HG03135 (cell line): ENCODE results near the gene CRYBA4.
A peak's percentile ranks its signal among the peaks of the same experiment; 100 is the strongest.

Source experiments
- ATAC-seq: cut with Tn5 transposase; IDR thresholded peaks from one replicate; pipeline ENCODE4 v1.9.1; 2021; ENCODE audit warnings: mild to moderate bottlenecking, moderate library complexity; ENCODE audit not compliant: unreplicated experiment

The CRYBA4 gene

DNA sequence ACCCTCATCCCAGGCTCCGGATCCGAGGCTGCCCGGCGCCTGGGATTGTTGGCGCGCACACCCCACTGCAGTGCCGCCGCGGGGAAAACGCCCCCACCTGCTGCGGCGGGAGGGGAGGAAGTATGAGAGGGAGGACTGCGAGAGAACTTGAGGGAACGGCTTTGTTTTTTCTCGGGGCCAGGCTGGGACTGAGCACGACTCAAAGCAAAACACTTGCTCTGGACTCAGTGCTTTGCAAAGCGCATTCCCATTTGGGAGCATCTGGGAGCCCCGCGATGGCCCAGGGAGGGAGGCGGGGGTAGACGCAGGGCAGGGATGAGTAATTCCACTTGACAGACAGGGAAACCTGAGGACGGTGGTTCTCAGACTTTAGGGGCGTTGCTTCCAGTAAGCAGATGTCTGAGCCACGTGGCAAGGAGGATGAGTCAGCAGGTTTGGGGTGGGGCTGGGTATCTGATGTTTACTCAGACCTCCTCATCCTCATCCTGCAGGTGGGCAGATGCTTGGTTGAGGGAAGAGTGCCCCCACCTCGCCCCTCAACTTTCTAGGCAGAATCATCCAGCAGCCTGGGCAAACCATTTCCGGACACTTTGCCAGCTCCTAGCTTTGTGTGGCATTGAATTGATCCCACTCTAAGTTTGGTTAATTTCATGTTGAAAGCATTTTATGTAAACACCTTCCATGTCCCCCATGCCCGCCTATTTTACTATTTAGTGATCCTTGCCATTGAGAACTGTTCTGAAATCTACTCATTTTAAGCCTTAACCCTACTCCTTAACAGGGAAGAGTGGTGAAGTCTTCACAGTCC, 37.1 kb downstream of the CRYBA4 start:
- peak; percentile 63 for ATAC-seq

DNA sequence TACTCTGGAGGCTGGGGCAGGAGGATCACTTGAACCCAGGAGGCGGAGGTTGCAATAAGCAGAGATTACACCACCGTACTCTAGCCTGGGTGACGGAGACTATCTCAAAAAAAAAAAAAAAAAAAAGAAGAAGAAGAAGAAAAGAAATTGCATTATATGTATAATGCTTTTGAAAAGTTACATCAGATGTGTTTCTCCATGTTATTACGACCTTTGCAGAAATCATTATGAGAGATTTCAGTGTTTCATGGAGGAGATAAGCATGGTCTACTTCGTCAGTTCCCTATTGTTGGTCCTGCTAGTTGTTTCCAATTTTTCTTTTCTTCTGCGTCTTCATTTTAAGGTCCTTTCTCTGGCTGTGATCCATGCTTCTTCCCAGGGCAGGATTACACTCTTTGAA, 38.6 kb downstream of the CRYBA4 start:
- ATAC-seq: no peak

DNA sequence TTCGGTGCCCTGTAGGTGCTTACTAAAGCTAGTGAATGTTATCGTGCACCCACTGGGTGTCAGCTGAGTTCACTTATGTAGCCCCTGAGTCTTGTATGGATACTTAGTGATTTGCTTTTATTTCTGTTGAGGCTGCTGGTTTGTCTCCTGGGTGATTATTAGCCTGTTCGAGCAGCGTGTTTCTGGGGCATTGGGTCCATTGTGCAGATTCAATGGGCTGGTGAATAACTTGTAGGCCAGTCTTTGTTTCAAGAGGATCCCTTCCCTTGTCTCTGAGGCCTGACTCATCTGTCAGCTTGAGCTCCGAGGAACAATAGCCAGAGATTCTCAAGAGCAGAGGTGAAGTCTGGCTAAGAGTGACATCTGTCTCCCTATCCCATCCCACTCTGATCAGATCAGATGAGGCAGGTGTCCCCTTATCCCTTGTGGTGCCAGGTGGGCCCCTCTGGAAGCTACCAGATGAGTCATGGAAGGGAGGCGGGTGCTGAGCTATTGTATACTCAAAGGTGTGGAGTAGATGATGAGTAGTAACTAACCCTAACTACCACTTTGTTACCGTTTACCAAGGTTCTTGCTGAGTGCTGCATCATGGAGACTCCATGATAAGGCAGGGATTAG, 39.3 kb downstream of the CRYBA4 start:
- ATAC-seq: no peak

DNA sequence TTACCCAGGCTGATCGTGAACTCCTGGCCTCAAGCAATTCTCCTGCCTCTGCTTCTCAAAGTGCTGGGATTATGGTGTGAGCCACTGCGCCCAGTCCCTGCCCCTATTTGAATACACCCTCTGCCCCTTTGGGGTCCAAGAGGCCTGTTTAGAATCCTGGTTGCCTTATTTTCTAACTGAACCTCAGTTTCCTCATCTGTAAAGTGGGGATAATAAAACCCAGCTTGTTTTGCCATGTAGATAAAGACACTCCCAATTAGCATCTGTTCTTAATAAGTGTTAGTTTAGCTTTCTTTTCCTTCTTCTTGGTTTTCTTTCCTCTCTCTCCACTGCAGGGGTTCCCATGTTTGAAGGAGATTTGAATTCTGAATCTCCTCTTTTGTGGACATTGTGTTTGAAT, 40.4 kb downstream of the CRYBA4 start:
- ATAC-seq: no peak

DNA sequence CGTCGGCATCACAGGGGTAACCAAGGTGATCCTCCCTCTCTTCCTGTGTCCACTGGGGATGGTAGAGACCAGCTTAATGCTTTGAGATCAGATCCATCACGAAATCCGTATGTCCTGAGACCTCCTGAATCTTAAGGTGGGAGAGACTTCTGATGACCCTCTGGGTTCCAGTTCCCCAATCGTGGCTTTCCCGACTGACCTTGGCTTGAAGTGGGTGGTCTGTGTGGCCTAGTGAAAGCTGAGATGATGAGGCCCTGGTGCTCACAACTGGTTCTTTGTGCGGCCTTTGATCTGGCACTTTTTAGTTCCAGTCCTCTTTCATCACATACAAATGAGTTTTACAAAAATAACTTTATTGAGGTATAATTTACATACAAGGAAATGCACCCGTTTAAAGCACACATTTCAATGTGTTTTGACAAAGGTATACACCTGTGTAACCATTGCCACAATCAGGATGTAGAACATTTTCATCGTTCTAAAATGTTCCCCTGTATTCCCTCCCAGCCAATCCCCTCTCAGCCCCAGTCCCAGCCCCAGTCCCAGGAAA, 41.7 kb downstream of the CRYBA4 start:
- no peak for ATAC-seq

DNA sequence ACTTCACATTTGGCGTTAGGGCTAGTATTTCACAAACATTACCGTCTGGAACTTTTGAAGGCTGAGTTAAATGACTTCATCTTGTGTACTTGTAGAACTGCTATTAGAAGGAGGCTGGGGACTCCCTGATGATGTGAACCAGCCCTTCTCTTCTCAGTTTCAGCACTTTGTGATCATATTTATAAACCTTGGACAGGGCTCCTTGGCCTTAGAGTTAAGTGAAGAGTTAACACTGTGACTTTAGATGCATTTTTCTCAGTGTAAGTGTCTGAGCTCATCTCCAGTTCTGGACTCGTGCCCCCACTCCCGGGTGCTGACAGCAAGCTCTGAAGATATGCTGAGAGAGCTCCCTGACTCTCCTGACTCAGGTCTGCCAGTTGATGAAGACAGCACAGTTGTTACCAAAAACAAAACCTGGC, 44.1 kb downstream of the CRYBA4 start:
- ATAC-seq: no peak

DNA sequence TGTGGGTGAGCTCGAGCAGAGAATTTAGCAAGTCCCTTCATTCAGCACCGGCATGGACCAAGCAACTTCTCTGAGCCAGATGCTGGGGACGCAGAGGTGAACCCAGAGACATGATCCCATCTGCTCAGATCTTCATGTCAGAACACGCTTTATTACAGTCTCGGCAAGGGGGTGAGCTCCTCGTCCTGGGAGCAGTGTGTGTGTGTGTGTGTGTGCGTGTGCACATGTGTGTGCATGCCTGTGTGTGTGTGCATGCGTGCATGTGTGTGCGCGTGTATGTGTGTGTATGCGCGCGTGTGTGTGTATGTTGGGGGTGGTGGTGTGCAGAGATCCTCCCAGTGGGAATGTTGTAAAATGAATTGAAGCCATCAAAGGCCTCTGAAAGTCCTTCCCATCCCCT, 45.4 kb downstream of the CRYBA4 start:
- ATAC-seq: no peak

DNA sequence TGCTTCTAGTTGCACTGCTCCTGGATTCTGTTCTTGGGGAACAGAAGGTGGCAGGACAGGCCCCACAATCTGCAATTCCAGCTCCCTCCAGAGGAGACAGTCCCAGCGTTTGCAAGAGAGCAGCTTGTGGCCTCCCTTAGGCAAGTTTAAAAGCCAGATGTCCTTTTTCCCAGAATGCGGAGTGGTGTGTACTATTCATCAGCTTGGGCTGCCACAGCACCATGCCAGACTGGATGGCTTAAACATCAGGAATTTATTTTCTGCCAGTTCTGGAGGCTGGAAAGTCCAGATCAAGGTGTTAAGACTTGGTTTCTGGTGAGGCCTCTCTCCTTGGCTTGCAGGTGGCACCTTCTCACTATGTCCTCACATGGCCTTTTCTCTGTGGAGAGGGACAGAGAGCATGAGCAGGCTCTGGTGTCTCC, 47.3 kb downstream of the CRYBA4 start:
- no peak for ATAC-seq

DNA sequence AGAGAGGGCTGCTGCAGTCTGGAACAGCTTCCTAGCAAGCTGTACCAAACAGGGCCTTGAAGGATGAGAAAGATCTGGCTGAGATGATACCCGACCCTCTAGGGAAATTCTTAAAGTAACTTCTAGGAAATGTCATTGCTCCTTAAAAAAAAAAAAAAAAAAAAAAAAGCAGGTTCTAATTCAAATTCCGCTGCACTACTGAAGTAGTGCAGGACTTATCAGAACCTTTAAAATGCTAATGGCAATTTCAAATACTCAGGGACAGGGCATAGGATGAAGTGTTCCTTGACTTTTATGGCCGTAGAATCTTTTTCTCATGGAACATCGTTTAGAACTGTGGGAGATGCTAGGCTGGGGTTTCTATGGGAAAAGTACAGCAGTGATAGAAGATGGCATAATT, 48.7 kb downstream of the CRYBA4 start:
- ATAC-seq: no peak

DNA sequence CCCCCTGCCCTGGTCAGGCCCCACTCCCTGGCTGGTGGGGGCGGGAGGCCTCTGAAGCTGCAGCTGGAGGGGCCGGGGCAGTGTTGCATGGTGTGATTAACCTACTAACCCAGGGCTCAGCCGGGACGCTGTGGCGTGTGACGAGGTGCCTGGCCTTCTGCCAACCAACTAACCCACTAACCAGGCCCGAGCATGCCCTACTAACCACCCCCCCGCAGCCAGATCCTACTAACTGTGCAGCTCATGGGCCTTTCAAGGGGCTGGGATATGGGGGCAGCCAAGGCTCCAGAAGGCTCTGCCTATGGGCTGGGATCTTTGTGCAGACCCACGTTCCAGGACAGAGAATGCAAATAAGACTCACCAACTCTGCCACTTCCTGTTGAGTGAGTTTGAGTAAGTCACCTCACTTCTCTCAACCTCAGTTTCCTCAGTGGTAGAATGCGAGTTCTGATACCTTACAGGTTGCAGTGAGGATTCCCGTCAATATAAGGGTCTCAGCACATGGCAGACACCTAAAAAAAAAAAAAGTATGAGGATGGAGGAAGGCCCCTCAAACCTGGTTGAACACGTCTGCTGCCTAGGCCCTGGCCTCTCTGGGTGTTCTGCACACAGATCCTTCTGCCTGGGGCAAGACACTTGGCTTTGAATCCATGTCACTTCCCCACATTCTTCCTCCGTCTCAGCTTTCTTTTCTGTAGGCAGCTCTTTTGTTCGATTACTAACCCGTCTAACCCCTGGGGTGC, 49.7 kb downstream of the CRYBA4 start:
- ATAC-seq: no peak

DNA sequence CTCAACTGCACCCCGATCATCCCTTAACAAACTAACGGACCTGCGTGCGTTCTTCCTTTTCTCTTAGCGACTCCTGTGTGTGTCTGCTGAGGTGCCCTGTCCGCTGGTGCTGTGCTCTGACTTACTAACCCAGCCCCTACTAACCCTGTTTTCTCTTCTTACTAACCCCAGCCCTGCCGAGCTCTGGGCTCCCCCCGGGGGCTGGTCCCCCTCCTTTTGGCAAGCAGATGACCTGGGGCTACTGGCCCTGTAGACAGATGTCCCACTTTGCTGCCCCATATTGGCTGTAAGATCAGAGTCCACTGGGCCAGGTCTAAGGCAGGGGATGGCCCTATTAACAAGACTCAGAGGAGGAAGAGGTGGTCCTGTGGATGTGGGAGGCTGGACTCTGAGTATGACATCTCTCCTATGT, 50.3 kb downstream of the CRYBA4 start:
- ATAC-seq: peak; percentile 15

DNA sequence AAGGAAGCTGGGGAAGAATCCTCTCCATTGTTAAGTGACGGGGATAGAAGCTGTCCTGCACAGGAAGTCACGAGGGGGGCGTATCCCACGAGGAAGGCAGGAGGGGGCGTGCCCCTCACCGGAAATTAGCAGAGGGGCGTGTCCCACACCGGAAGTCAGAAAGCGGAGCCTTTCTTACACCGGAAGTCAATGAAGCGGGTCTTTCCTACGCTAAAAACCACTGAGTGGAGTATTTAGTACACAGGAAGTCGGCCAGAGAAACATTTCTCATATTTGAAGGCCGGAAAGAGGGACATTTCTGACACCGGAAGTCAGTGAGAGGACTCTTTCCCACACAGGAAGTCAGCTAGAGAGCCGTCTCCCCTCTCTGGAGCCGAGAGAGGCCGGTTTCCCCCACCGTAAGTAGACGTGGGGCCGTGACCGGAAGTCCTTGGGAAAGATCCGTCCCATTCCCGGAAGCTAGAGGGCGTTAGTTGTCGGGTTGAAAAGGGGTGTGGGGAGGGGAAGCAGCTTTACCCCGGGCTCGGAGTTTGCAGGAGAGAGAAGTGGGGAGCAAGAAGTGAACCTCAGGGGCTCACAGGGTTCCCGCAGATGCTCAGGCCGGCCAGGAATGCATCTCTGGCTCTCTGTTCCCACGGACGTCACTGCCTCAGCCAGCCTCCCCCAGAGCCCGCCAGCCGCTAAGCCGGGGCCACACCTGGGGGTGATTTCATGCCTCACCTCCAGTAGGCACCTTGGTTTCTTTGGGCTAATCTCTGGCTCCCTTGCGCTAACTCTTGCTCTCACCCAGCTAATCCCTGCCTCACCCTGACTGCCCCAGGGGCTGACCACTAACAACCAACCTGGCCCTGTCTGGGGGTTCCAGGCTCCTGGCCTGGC, 51.1 kb downstream of the CRYBA4 start:
- ATAC-seq: peak; percentile 56

DNA sequence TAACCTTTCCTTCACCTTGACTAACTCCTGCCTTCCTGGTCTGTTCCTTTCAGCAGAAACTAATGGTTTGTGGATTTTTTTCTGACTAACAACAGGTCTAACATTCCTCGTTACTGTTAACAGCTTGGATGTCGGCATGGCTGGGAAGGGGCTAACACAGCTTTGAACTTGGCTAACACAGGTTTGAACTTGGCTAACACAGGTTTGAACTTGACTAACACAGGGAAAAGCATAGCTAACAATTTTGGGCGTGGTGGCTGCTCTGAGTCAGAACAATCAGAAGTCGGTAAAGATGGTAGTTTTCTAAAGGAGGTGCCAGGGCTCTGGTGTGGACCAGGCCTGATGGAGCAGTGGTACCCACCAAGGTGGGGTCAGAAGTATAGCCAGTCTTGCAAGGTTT, 51.7 kb downstream of the CRYBA4 start:
- no peak for ATAC-seq

DNA sequence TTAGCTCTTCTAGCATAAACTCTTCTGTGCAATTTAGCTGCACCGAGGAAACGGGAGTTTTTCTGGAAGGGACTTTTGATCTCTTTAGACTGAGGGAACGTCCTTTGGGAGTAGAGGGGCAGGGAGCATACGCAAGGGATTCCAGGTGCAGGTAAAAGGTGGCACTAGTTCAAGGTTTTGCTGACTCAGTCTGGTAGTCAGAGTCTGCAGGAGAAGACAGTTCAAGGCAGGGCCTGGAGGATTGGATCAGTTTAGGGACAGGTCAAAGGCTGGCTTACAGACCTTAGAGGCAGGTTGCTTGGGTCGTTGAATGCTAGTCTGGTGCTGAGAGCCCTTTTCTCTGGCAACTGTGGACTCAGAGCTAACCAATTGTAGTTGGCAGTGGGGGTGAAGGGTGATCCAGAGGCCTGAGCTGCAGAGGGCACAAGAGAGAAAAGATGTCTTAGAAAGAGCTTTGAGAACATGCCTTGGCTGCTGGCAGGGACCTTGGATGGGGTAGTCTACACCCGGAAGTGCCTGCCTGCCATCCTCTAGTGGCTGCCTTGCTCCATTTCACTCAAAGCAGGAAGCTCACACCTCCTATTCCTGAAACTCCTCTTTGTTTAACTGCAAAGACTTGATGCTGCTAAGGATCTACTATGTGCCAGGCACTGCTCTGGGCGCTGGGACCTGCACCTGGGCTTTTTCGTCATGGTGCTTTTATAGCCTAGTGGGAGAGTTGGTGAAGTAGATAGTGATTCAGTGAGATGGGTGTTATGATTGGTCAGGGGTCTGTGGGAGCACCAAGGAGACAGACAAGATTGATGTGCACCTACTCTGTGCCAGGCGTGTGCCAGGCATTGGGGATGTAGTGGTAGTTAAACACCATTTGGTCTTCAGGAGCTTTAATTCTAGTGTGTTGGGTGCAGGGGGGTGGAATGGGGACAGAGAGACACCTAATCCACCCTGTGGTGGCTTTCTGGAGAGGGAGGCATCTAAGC, 52.7 kb downstream of the CRYBA4 start:
- ATAC-seq: no peak

DNA sequence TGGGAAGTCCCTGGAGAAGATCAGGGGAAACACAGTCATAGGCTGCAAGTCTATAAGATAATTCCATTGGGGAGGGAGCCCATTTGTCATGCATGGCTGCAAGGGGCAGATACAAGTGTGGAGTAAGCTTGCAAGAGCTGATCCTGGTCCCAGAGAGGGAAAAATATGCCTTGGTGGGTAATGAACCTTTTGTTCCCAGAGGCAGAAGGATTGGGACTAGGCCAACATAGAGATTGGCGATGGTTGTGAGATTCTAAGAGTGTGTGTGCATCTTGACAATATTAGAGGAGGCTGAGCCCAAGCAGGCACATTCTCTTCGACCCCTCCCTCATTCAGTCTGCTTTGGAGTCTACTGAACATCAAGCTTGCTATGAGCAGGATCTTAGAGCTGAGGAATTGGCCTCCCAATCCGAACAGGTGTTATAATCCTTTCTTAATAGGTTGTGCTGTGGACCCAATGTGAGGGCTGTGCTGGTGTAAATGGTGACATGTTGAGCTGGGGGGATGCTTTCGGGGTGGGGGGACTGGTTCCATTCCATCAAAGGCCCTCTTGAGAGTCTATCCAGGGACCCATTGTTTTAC, 54.0 kb downstream of the CRYBA4 start:
- ATAC-seq: no peak

DNA sequence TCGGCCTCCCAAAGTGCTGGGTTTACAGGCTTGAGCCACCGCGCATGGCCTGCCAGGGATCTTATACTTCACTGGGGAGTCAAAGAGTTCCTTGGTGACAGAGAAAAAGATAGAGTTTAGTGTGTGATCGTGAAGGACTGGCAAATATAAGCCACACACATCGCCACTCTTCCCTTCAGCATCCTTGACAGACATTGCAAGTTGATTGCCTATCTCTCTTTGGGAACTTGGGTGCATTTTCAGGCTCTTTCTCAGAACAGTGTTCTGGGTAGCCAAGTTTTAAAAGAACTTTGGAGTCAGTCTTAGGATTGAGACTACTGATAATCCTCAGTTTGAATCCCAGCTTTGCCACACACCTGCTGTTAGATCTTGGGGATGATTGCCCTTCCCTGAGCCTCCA, 55.5 kb downstream of the CRYBA4 start:
- no peak for ATAC-seq

DNA sequence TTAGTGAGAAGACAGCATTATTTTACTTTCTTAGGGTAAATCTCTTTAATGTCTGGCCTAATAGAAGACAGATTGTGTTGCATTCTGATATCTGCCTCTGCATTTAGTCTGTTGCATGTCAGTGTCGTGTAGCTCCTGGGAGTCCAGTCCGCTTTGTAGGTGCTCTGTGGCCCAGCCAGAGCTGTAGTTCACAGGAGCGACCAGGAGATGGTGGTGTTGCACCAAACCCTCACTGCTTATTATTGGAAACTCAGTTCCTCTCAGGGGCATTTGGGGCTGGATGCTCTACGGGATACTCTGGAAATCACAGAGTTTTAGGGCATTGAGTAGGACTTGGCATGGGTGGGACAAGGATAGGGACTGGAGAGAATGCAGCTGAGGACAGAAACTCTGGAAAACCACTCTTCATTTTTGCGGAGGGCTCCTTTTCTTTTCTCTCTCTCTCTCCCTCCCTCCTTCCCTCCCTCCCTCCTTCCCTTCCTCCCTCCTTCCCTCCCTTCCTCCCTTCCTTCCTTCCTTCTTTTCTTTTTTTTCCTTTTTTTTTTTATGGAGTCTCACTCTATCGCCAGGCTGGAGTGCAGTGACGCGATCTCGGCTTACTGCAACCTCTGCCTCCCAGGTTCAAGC, 57.4 kb downstream of the CRYBA4 start:
- no peak for ATAC-seq
